Fibroblast of the aortic adventitia (primary cell): ENCODE results near the gene MORN3. TPM values are rescaled to one million over a fixed set of nuclear protein-coding genes. Genes with fewer than 3 reads are reported as not detected.
"Not testable (repeated sequence)": the region's sequence is repeated elsewhere in the genome, so short reads cannot be mapped to it uniquely, and the experiment has no call there.

Source experiments
- DNase-seq: peaks from one replicate; pipeline ENCODE4 v3.0.0-alpha.2; 2010; ENCODE audit warnings: low read depth
- H3K4me3 ChIP-seq: 2 replicates; pipeline ENCODE4 v1.5.1; 2011; ENCODE audit warnings: low read depth, mild to moderate bottlenecking, control low read depth, low read length, moderate library complexity
- total RNA-seq: library from RNA; depleted of rRNA; stranded (reverse); fragments of >200 nt; gene quantifications from 2 replicates; pipeline ENCODE4 v1.2.3, GENCODE V29; 2012; ENCODE audit warnings: low replicate concordance
- TF ChIP-seq, protein P1 (sequence below): IDR thresholded peaks from 2 replicates; pipeline ENCODE4 v1.5.1; 2011; ENCODE audit warnings: mild to moderate bottlenecking, low read length, control low read depth, inconsistent platforms; ENCODE audit not compliant: insufficient read depth

MORN3 gene
- total RNA-seq, 1 donor: 0.63 TPM

DNA sequence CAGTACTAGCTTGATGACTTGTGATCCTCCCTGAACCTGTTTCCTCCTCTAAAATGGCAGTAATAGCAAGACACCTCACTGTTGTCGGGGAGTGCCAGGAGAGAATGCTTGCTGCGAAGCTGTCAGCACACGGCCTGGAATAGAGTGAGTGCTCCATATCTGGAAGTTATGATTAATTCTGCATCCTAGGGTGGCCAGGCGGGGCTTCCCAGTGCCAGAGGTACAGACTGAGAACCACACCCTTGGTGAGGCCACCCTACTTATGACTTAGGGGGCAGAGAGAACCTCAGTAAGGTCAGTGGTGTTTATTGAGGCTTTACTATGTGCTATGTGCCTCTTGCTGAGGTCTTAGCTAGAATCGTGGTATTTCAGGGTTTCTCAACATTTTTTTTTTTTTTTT lies 20.1 kb downstream of the MORN3 start:
- H3K4me3 ChIP-seq: no peak overlapping the region
- TF ChIP-seq, protein P1, sequence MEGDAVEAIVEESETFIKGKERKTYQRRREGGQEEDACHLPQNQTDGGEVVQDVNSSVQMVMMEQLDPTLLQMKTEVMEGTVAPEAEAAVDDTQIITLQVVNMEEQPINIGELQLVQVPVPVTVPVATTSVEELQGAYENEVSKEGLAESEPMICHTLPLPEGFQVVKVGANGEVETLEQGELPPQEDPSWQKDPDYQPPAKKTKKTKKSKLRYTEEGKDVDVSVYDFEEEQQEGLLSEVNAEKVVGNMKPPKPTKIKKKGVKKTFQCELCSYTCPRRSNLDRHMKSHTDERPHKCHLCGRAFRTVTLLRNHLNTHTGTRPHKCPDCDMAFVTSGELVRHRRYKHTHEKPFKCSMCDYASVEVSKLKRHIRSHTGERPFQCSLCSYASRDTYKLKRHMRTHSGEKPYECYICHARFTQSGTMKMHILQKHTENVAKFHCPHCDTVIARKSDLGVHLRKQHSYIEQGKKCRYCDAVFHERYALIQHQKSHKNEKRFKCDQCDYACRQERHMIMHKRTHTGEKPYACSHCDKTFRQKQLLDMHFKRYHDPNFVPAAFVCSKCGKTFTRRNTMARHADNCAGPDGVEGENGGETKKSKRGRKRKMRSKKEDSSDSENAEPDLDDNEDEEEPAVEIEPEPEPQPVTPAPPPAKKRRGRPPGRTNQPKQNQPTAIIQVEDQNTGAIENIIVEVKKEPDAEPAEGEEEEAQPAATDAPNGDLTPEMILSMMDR: no peak
- no peak for DNase-seq

DNA sequence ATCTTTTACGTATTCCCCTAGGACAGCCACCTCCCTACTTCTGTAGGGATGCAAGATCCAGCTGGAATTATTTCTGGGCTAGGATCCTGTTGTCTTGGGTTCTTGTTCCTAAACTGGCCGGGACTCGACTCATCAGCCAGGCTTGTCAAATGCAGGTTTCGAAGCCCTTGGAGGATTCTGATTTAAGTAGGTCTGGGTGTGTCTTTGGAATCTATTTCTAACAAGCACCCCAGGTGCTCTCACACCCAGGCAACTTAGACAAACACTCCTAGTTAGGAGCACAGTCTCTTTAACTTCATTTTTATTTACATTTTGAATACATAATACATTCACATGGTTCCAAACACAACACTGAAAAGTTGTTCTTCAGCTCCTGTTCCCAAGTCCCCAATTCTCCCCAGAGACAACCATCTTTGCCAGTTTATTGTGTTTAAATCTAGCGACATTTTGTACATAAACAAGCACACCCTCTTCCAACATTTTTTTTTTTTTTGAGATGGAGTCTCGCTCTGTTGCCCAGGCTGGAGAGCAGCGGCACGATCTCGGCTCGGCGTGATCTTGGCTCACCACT lies 20.9 kb downstream of the MORN3 start:
- TF ChIP-seq, protein P1: no peak
- no peak for DNase-seq
- H3K4me3 ChIP-seq: no peak overlapping the region

DNA sequence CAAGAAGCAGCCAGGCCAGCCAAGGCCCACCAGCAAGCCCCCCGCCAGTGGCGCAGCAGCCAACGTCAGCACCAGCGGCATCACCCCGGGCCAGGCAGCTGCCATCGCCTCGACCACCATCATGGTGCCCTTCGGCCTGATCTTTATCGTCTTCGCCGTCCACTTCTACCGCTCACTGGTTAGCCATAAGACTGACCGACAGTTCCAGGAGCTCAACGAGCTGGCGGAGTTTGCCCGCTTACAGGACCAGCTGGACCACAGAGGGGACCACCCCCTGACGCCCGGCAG lies 28.2 kb downstream of the MORN3 start:
- DNase-seq: no peak
- H3K4me3 ChIP-seq: no peak overlapping the region
- TF ChIP-seq, protein P1: no peak

DNA sequence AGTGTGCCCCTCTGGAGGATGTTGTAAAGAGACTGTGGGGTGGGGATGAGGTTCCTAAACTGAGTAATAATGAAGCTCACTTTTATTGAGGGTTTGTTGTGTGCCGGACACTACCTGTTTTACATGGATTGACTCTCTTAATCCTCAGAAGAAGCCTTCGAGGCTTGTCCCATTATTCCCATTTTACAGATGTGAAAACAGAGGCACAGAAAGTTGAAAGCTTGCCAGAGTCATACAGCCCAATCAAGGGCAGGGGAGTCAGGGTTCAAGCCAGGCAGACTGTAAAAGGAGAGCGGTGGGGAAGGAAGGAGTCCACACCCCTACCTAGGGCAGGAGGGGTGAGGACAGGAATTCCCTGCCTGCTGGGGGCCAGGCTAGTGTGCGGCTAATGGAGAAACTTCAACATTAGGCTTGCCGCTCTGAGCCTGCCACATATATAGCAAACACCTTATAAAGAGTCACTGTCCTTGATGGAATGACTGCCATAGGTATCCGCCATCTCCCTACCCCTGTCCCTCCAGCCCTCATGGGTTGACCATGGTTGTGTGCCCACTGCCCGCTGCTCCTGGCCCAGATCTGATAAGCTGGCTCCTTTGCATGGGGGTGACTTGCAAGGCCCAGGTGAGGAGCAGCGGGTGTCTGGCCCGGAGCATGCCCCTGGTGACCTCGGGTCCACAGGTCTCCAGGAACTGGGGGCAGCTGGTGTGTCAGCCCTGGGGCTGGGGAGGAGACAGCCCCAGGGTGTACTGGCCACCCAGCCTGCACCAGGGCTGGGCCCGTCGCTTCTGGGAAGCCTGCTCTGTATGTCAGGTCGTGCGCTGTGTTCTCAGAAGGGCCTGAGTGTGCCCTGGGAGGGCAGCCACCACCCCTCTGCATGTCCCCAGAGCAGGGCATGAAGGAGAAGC lies 30.9 kb downstream of the MORN3 start:
- TF ChIP-seq, protein P1: no peak
- no peak for DNase-seq

DNA sequence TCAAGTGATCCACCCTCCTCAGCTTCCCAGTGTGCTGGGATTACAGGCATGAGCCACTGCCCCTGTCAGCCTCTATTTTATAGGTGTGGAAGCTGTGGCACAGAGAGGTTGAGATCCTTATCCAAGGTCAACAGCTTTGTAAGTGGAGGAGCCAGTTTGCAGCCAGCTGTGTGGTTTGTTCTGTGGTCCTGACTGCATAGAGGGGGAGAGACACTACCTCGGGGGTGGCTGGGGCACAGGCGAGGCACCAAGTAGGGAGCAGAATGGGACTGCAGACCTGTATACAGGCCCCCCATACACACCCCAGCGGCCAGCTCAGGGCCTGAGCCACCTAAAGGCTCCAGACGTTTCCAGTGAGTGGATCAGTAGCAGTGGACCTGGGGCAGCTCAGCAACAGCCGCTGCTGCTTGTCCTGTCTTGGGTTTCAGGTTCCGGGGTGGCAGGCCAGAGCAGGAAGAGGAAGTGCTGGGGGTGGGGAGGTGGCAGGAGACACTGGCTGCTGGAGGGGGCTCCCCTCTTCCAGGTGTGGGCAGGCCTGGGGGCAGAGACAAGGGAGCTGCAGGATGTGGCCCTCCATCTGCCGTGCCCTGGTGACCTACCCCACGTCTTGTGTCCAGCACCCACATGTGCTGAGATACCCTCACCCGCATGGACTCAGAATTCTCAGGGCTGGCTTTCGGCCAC lies 32.1 kb downstream of the MORN3 start:
- DNase-seq: no peak
- no peak overlapping the region for H3K4me3 ChIP-seq
- TF ChIP-seq, protein P1: no peak

More for the DNA sequence above, 30.9 kb downstream of the MORN3 start:
- H3K4me3 ChIP-seq: no peak overlapping the region

DNA sequence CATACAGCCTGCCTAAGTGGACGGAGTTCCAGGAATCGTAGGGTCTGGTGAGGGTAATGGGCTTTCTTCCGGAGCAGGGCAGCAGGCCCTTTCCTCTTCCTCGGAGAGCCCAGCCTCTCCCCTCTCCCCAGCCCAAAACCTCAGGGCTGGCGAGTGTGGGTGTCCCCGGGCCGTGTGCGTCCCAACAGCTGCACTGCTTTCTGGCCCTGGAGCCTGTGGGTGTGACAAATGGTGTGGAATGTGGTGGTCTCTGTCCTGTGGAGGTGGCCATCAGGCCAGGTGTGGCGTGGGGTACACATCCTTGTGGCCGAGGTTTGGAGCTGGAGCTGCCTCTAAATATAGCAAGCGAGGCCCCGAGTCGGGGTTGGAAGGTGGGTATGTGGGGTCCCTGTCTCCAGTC lies 34.6 kb downstream of the MORN3 start:
- H3K4me3 ChIP-seq: no peak overlapping the region
- TF ChIP-seq, protein P1: no peak
- no peak for DNase-seq

DNA sequence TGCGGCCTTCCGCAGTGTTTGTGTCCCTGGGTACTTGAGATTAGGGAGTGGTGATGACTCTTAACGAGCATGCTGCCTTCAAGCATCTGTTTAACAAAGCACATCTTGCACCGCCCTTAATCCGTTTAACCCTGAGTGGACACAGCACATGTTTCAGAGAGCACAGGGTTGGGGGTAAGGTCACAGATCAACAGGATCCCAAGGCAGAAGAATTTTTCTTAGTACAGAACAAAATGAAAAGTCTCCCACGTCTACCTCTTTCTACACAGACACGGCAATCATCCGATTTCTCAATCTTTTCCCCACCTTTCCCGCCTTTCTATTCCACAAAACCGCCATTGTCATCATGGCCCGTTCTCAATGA lies 35.6 kb downstream of the MORN3 start:
- not testable (repeated sequence) for DNase-seq, H3K4me3 ChIP-seq
